IPS-15b (cell line): Measurements from ENCODE around the gene DCANP1.

Experiments
- H3K27me3 ChIP-seq: one replicate; pipeline ENCODE4 v1.6.1; 2013; ENCODE audit warnings: low read length; ENCODE audit not compliant: control insufficient read depth, insufficient read depth
- H3K36me3 ChIP-seq: one replicate; pipeline ENCODE4 v1.6.1; 2013; ENCODE audit warnings: low read length; ENCODE audit not compliant: control insufficient read depth, insufficient read depth
- H3K4me1 ChIP-seq: one replicate; pipeline ENCODE4 v1.6.1; 2013; ENCODE audit warnings: mild to moderate bottlenecking, low read length; ENCODE audit not compliant: control insufficient read depth, insufficient read depth
- H3K4me3 ChIP-seq: one replicate; pipeline ENCODE4 v1.5.1; 2013; ENCODE audit warnings: low read depth, low read length
- H3K9ac ChIP-seq: one replicate; pipeline ENCODE4 v1.6.1; 2013; ENCODE audit warnings: low read depth, mild to moderate bottlenecking, low read length
- H3K9me3 ChIP-seq: one replicate; pipeline ENCODE4 v1.6.1; 2013; ENCODE audit warnings: mild to moderate bottlenecking, low read length; ENCODE audit not compliant: control insufficient read depth, insufficient read depth

DCANP1 gene

GRCh38 chr5:135423146-135423845 is 23.9 kb downstream of the DCANP1 start:
- Histone ChIP-seq H3K27me3 (peaks cover 2% of the 10 kb centered on the region), H3K9ac (no peak overlapping the region), H3K36me3 (no peaks in the 10 kb centered on the region), H3K9me3 (no peaks in the 10 kb centered on the region), H3K4me3 (no peak overlapping the region), H3K4me1 (no peaks in the 10 kb centered on the region)

DNA sequence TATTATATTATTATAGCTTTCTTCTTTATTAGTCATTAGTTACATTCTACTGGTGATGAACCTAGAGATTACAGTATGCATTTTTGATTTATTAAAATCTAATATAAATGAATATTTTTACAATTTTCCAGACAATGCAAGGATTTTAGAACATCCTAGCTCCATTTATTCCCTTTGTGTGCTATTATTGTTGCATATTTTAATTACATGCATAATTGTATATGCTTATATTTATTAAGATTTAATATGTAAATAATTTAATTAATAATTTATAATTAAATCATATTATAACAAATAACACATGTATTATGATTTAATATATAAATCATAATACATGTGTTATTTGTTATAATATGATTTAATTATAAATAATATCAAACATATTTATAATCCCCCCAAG is 24.7 kb downstream of the DCANP1 start:
- Histone ChIP-seq H3K9ac (no peak overlapping the region), H3K4me3 (no peak overlapping the region), H3K9me3 (no peaks in the 10 kb centered on the region), H3K4me1 (no peaks in the 10 kb centered on the region), H3K36me3 (no peaks in the 10 kb centered on the region), H3K27me3 (peaks cover 2% of the 10 kb centered on the region)

DNA sequence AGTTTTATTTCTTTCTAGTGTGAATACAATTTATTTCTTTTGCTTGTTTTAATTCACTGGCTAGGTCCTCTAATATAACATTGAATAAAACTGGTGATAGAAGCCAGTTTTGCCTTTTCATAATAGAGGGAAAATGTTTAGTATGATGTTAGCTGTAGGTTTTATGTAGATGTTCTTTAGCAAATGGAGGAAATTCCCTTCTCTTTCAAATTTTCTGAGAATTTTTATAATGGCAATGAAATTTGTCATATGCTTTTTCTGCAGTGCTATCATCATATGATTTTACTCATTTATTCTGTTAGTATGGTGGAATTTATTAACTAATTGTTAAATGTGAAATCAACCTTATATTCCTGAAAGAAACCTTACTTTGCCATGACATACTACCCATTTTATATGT is 30.1 kb downstream of the DCANP1 start:
- no peaks in the 10 kb centered on the region for H3K9me3 ChIP-seq
- peaks cover 2% of the 10 kb centered on the region for H3K27me3 ChIP-seq
- H3K9ac ChIP-seq: no peak overlapping the region
- H3K36me3 ChIP-seq: no peaks in the 10 kb centered on the region
- H3K4me3 ChIP-seq: no peak overlapping the region
- no peaks in the 10 kb centered on the region for H3K4me1 ChIP-seq

DNA sequence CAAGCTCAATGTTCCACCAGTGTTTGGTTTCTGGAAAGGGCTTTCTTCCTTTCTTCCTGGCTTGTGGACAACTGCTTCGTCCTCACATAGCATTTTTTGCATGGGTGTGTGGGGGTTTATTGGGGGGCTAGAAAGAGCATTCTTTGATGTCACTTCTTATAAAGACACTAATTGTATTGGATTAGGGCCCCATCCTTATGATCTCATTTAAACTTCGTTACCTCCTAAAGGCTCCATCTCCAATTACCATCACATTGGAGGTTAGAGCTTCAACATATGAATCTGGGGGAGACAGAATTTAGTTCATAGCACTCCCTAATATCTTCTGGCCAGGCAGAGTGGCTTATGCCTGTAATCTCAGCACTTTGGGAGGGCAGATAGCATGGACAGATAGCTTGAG is 42.1 kb downstream of the DCANP1 start:
- Histone ChIP-seq H3K27me3 (peaks cover 60% of the 10 kb centered on the region), H3K4me3 (no peak overlapping the region), H3K4me1 (peaks cover 13% of the 10 kb centered on the region), H3K9ac (no peak overlapping the region), H3K9me3 (no peaks in the 10 kb centered on the region), H3K36me3 (no peaks in the 10 kb centered on the region)

DNA sequence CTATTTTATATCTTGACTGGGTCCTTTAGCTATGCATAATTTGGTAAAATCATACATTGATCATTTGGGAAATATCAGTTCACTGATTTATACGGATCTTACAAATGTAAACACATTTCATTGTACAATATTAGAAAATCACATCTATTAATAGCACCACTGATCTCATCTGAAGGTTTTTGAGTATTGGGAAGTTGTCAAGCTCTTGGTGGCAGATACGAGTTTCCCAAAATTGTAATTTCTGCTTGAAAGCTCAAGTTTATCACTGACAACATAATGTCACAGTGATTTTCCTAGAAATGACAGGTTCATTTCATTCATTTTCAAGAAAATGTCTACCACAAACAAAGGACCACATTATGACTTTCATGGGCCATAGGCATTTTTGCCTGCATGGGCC is 45.1 kb downstream of the DCANP1 start:
- H3K27me3 ChIP-seq: peaks cover 68% of the 10 kb centered on the region
- H3K4me3 ChIP-seq: no peak overlapping the region
- H3K9ac ChIP-seq: no peak overlapping the region
- H3K36me3 ChIP-seq: no peaks in the 10 kb centered on the region
- no peaks in the 10 kb centered on the region for H3K9me3 ChIP-seq
- H3K4me1 ChIP-seq: peaks cover 20% of the 10 kb centered on the region

DNA sequence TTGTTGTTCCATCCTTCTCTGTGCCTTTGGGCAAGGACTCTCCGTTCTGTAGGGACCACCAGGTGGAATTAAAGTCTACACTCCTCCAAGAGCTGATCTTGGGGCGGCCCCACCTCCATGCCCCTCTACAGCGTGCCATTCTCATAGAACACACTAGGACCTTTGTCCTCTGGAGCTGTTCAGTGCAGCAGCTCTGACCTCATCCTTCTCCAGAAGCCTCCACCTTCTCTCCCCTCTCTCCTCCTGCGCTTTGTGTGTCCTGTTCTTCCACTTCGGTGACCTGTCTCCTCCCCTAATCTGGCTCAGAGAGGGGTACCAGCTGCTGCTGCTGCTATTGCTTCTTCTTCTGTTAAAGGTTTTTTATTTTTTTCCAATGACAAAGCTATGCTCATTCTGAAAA is 46.3 kb downstream of the DCANP1 start:
- Histone ChIP-seq H3K4me1 (peaks cover 20% of the 10 kb centered on the region), H3K27me3 (peaks cover 73% of the 10 kb centered on the region), H3K9me3 (no peaks in the 10 kb centered on the region), H3K4me3 (peak overlapping the region; percentile 60), H3K9ac (no peak overlapping the region), H3K36me3 (no peaks in the 10 kb centered on the region)

DNA sequence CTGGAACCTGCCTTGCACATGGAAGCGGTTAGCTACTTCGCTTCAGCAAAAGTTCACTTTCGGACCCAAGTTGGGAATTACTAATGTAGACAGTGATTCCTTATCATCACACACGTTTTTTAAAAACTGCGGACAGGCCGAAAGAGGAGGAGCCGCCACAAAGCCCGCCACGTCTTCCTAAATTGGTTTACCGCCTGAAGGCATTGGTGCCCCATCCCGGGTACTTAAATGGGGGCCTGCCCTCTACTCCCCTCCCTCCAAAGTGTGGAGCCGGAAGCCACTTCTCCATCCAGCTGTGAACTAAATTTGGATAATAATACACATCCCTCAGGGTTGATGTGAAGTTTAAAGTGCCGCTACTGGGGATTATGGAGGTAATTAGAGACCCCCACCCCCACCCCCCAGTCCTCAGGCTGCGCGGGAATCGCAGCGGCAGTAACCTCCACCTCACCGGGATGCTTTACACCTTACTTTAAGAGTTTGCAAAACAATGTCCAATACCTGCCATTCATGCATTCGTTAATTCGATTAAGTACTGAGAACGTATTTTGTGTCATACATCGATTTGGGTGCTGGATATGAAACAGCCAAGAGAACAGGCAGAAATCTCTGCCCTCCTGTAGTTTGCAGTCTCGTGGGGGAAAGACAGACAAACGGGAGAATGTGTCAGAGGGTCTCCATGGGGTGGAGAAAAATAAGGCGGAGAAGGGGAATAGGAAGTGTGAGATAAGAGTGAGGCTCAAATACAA is 47.2 kb downstream of the DCANP1 start:
- Histone ChIP-seq H3K36me3 (no peaks in the 10 kb centered on the region), H3K9ac (no peak overlapping the region), H3K27me3 (peaks cover 75% of the 10 kb centered on the region), H3K9me3 (no peaks in the 10 kb centered on the region), H3K4me1 (peaks cover 20% of the 10 kb centered on the region), H3K4me3 (peak overlapping the region; percentile 60)

DNA sequence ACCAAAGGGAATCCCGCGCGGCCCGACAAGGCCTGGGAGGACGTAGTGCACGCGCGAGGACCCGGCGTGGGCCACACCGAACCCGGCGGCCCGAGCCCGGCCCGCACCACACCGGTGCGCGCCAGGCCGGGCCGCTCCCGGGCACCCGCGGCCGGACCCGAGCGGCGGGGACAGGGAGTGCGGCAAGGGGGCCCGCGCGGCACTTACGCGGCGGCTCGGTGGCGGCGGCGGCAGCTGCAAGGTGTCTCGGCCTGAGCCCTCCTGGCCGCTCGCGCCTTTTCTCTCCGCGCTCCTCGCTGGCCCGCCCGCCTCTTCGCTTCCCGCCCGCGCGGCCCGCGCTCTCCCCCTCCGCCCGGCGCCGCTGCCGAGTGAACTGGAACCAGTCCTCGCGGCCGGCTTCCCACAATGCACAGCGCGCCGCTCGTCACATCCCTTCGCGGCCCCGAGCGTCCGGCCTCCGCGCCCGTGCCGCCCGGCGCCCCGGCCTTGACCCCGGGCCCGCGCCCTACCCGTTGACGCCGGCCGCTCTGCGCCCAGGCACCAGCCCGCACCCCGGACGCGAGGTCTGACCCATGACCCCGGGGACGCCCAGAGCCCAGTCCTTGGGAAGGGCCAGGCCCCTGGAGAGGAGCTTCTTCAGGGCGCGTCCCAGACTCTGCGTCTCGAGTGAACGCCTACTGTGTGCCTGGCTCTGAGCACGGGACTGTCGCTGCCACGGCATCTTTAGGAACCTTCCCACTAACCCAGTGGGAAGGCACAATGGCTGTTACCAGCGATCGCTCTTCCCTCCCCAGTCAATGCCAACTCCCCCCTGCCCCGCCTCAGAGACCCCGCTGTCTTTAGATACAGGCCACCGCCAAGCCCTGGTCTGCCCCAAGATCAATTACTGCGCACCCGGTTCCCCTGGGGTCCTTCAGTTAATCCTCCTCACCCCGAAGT is 48.0 kb downstream of the DCANP1 start, which contains the start of gene MACROH2A1:
MACROH2A1 (minus strand) TSS at position 377 of the 939 bp plus-strand sequence. CDS start 10,138 bp downstream, outside the sequence.
- Histone ChIP-seq H3K9me3 (no peaks in the 10 kb centered on the region), H3K9ac (peak within 1 kb of the TSS; percentile 60), H3K4me3 (peak within 1 kb of the TSS; percentile 60), H3K27me3 (peaks cover 78% of the 10 kb centered on the region), H3K4me1 (peaks cover 20% of the 10 kb centered on the region), H3K36me3 (no peaks in the 10 kb centered on the region)

DNA sequence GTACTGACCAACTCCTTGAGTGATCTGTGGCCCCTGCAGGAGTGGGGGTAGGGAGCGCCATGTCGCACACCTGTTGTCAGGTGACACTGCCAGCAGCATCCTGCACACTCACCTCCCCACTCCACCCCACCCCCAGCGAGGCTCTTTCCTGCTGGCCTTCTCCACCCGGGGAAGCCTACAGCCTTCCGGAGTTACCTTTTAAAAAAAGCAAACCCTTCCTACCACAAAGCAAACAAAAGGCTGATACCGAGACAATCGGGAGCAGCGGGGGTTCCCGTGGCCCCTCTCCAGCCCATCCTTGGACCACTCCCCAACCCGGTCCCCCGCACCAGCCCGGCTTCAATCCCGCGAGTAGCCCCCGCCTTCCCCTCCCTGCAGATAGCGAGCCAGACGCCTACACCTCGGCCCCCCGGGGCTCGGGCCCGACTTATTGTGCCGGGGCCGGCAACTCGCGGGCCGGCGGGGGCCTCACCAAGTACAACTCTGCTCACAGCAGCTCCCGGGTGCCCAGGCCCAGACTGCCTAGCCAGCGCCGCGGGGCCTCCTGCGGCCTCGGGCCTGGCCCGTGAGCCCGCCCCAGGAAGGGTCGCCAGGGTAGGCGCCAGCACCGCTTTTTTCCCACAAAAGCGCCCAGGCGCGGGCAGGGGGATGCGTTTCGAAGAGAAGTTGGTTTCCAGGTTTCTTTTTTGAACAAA is 48.8 kb downstream of the DCANP1 start:
- Histone ChIP-seq H3K27me3 (peaks cover 78% of the 10 kb centered on the region), H3K9ac (peak overlapping the region; percentile 60), H3K9me3 (no peaks in the 10 kb centered on the region), H3K4me3 (peak overlapping the region; percentile 60), H3K4me1 (peaks cover 20% of the 10 kb centered on the region), H3K36me3 (no peaks in the 10 kb centered on the region)

DNA sequence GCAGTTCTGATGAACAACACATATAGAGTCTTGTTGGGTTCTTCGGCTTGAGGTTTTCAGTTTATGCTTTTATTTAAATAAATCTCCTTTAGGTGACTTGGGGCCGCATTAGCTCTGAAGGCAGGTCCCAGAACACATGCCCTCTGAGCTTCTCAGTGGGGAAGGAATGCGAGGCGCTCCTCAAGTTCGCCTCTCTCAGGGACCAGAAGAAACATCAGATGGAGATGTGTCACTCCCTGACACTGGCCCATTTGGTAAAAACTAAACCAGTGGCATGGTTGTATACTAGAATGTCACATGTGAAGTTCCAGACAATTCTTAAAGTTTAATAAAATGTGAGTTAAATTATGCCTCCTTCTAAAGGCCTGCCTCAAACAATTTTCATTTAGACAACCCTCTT is 50.1 kb downstream of the DCANP1 start:
- Histone ChIP-seq H3K4me3 (no peak overlapping the region), H3K9me3 (no peaks in the 10 kb centered on the region), H3K36me3 (no peaks in the 10 kb centered on the region), H3K9ac (no peak overlapping the region), H3K4me1 (peaks cover 20% of the 10 kb centered on the region), H3K27me3 (peaks cover 67% of the 10 kb centered on the region)

- H3K36me3 ChIP-seq: no peaks in the 10 kb centered on the region
- H3K9ac ChIP-seq: no peak overlapping the region
- H3K9me3 ChIP-seq: no peaks in the 10 kb centered on the region
- H3K4me1 ChIP-seq: peaks cover 18% of the 10 kb centered on the region
- no peak overlapping the region for H3K4me3 ChIP-seq
- H3K27me3 ChIP-seq: peaks cover 62% of the 10 kb centered on the region
Observed at GRCh38 chr5:135396459-135397055, 50.6 kb downstream of the DCANP1 start.
